GM19438 (cell line): Measurements from ENCODE around the gene TLR10.
A peak's percentile ranks its signal among the peaks of the same experiment; 100 is the strongest.

Experiments
- ATAC-seq: cut with Tn5 transposase; IDR thresholded peaks from one replicate; pipeline ENCODE4 v1.9.1; 2021; ENCODE audit warnings: low read depth; ENCODE audit not compliant: unreplicated experiment

The TLR10 gene

DNA sequence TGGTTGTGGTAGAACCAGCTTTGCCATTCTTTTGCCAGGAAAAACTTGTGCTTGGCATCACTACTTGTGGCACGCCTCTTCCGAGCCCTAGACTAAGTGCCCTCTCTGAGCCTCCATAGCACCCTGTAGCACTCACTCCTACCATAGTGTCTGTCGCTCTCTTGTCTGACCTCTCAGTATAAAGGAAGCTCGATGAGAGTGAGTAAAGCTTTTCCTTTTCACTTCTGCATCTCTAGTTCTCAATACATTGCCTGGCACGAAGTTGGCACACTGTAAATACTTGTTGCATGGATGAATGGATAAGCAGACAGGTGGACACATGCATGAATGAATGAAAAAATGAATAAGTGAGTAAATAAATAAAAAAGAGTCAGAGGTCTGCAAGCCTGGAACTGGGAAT is 48.3 kb downstream of the TLR10 start:
- no peak for ATAC-seq

DNA sequence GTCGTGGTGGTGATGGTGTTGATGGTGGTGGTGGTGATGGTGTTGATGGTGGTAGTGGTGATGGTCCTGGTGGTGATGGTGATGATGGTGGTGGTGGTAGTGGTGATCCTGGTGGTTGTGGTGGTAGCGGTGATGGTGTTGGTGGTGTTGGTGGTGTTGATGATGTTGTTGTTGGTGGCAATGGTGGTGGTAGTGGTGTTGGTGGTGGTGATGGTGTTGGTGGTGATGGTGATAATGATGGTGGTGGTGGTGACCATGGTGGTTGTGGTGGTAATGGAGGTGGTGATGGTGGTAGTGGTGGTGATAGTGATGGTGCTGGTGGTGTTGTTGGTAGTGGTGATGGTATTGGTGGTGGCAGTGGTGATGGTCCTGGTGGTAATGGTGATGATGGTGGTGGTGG is 49.1 kb downstream of the TLR10 start:
- no peak for ATAC-seq

DNA sequence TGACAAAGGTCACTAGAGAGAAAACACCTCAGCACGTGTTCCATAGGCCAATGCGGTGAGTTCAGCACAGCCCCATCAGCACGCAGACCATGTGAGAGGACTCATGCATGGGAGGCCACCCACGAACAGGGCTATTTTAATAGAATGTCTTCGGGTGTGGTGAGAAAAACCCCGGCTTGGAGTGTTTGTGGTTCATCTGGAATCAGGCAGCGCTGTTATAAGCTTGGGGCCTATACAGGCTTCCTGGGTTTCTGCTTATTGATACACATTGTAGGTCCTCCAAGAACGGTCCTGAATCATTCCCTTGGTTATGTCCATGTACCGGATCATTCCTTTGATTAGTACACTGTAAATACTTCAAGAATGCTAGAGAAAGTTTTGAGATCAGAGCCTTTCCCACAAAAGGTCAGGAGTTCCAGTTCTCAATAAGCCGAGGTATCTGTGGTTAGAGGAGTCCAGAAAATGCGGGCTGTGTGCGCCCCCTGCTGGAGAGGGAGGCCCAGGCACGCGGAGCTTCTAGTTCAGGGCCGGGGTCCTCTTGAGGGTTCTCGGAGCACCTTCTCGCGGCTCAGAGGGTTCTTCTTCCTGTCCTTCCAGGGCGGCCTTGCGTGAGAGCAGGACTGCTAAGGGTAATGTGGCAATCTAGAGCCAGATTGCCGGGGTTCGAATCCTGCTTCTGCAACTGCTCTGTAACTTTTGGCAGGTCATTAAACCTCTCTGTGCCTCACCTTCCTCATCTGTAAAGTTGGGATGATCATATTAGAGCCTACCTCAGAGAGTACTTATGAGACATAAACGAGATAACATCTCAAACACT is 51.8 kb downstream of the TLR10 start:
- ATAC-seq, result peak; percentile 67

DNA sequence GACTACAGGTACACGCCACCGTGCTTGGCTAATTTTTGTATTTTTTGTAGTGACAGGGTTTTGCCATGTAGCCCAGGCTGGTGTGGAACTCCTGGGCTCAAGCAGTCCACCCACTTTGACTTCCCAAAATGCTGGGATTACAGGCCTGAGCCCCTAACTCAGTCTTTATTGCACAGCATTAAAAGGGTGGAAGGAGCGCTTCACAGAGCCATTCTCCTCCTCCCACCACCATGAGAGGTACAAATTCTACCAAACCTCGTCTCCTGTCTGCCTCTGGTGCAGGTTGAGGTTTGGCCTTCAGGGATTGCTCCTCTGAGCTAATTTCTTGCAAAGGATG is 52.3 kb downstream of the TLR10 start:
- no peak for ATAC-seq

DNA sequence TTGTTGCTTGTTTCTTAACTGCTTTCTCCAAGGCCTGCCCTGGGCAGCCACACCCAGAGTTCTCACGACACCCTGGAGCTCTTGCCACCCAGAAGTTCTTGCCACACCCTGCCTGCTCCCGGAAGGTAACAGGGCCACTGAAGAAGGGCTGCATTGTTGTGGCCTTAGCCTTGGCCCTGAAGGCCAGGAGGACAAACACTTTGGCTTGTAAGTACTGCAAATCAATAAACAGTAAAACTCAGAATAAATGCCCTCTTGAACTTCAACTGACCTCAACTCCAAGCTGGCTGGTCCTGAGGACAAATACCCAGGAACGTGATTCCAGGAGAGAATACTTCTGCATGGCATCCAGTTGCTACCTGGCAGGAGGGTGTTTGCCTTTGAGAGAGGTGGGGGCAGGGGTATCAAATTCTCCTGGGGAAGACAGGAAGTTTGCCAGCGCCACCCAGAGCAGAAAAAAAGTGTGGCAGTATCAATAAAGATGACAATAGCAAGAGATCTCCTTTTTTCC is 54.1 kb downstream of the TLR10 start:
- ATAC-seq, result no peak

DNA sequence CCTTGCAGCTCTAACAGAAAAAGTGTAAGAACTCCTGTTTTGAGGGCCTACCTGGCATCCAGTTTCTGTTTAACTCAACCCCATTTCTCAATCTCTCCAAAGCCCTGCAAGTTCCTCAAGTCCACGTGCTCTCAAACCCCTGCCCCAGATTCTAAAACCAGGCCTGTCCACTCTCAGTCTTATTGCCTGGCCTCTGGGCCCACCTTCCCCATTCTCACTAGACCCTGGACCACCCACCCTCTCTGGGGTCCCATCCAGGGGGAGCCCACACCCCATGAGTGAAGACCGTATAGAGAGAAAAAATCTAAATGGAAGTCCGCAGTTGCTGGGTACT is 58.3 kb downstream of the TLR10 start:
- no peak for ATAC-seq

DNA sequence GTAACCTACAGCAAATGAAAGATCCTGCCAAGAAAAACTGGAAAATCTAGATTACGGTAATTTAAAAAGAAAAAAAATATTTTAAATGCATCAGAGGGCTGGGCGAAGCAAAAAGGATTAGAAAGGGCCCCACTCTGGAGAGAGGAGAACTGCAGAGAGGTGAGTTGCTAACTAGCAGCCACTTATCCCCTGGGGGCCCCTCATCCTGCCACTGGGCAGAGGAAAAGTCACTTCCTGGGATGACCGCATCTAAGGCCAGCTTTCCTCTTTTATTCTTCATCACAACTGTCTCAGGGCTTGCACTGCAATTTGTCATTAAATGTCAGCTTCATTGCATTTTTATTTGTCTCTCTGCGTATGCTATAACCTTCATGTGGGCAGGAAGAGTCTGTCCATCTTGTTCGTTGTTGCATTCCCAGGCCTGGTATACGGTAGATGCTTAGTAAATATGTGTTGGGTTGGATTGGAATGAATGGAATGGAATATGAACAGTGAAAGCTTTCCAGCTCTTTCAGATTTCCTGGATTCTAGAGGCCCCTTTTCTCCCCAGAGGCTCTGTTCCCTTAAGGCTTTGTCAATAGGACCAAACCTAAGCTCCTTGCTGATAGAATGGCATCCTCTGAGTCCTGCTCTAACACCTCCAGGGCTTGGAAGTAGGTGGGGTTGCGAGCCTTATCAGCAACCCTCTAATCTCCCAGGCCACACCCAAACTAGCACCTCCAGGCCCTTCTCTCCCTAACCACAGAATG is 58.9 kb downstream of the TLR10 start:
- no peak for ATAC-seq

DNA sequence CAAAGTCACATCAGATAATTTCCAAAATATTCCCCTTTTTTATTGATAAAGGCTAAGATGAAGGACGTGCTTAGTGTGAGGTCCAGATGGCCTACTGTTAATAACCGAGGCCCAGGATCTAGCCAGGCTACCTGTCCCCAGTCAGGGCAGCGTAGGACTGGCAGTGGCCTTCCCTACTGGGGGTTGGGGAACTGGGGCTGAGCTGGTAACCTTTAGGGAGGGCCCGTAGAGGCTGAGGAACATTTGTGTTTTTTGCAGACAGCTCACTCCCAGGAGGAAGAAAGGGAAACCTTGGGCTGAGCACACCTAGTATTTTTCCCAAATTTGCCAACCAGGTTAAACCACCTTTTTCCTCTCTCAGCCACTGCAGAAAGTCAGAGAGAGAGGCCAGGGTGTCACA is 59.7 kb downstream of the TLR10 start:
- ATAC-seq, result no peak
